ENCODE measurements around the gene FOXJ2.
"Not testable (repeated sequence)": the region's sequence is repeated elsewhere in the genome, so short reads cannot be mapped to it uniquely, and the experiment has no call there.

The FOXJ2 gene

GRCh38 chr12:8071820-8072219, 39.3 kb downstream of the FOXJ2 start:
- not testable (repeated sequence) for DNase-seq

- DNase-seq, result no peak
These were observed 43.4 kb downstream of the FOXJ2 start for GRCh38 chr12:8075935-8076334.

- DNase-seq, result no peak
These were observed 43.9 kb downstream of the FOXJ2 start for GRCh38 chr12:8076366-8076765.

GRCh38 chr12:8077207-8077606, 44.7 kb downstream of the FOXJ2 start:
- DNase-seq, result peak; percentile 10

- DNase-seq, result no peak
These were observed 45.9 kb downstream of the FOXJ2 start for GRCh38 chr12:8078398-8078797.

GRCh38 chr12:8078916-8079315, 46.4 kb downstream of the FOXJ2 start:
- DNase-seq, result no peak

- no peak for DNase-seq
These were observed 47.6 kb downstream of the FOXJ2 start for GRCh38 chr12:8080120-8080519.

GRCh38 chr12:8081251-8081920, 48.9 kb downstream of the FOXJ2 start:
- DNase-seq, result no peak

- no peak for DNase-seq
These were observed 50.2 kb downstream of the FOXJ2 start for GRCh38 chr12:8082808-8083100.

GRCh38 chr12:8084351-8084750, 51.8 kb downstream of the FOXJ2 start:
- DNase-seq, result not testable (repeated sequence)

- no peak for DNase-seq
These were observed 55.1 kb downstream of the FOXJ2 start for GRCh38 chr12:8087666-8088065.

GRCh38 chr12:8088574-8088973, 56.1 kb downstream of the FOXJ2 start:
- no peak for DNase-seq

GRCh38 chr12:8089277-8089676, 56.8 kb downstream of the FOXJ2 start:
- DNase-seq, result not testable (repeated sequence)

- DNase-seq, result no peak
These were observed 57.2 kb downstream of the FOXJ2 start for GRCh38 chr12:8089716-8090115.

GRCh38 chr12:8093291-8093690, 60.8 kb downstream of the FOXJ2 start:
- DNase-seq, result no peak

GRCh38 chr12:8096281-8096915, 63.9 kb downstream of the FOXJ2 start:
- DNase-seq, result no peak

GRCh38 chr12:8099235-8099634, 66.7 kb downstream of the FOXJ2 start:
- no peak for DNase-seq

Measured in T1000 (cell line).